ENCODE results near the gene RASGRP2.
A peak's percentile ranks its signal among the peaks of the same experiment; 100 is the strongest.

GRCh38 chr11:64759722-64760719 is 16.1 kb upstream of the RASGRP2 start, which contains the start of gene PYGM:
- TF ChIP-seq CTCF (IDR thresholded peaks at IDR 0.05 in 8 of 11, conservative IDR thresholded peaks at IDR 0.05 in 3 of 11) (no peak), POLR2AphosphoS5 (IDR thresholded peaks at IDR 0.05) (peak; percentile 29 to 72 (median 51))

Measured in spleen (tissue), 7 donors.